GM21529 (cell line): ENCODE results near the gene LDAH.

Experiments used
- ATAC-seq: cut with Tn5 transposase; IDR thresholded peaks from one replicate; pipeline ENCODE4 v1.9.1; 2021; ENCODE audit not compliant: unreplicated experiment

LDAH gene

DNA sequence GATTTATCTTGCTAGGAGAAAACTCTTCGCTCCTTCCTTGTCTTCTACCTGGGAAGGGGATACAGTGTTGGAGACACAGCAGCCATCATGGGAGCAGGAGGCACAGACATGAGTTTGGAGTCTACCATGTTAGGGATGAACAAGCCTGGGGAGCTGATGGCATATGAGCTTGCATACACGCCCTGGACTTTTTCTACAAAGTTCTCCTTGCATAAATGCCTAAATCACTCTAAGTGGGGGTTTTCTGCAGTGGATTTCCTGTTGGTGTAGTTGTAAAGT lies 168.4 kb downstream of the LDAH start:
- ATAC-seq: no peak

DNA sequence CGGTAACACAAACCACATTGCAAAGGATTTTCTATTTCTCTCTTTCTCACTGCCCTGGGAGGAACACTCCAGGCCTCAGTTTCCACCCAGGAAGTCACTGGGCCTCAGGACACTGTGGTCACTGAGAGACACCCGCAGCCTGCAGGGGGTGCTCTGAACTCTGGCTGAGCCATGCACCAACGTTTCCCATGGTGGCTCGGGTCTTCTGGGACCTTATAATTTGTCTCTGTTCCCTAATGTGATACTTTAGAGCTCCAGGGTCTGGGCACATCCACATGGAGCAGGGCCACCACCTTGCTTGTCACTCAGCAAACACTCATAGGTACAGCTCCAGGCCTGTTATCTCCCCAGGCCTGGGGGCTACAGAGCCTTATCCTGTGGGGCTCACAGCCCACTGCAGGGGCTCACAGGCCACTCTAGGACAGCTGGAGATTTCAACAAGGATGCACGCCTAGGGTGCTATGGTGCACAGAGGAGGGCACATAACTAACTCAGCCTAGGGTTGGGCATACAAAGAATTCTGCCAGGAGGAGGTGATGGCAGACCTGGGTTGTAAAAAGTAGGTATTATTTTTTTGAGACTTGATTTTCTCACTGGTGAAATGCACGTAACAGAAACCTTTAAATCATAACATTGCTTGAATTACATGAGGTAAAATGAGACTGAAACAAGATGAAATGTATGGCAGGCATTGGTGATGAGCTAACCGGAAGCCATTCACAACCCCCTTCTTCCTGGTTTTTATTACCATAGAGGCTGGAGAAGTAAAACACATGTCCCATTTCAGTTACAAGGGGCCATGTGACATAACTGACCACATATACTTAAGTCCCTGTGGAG lies 169.0 kb downstream of the LDAH start:
- no peak for ATAC-seq

DNA sequence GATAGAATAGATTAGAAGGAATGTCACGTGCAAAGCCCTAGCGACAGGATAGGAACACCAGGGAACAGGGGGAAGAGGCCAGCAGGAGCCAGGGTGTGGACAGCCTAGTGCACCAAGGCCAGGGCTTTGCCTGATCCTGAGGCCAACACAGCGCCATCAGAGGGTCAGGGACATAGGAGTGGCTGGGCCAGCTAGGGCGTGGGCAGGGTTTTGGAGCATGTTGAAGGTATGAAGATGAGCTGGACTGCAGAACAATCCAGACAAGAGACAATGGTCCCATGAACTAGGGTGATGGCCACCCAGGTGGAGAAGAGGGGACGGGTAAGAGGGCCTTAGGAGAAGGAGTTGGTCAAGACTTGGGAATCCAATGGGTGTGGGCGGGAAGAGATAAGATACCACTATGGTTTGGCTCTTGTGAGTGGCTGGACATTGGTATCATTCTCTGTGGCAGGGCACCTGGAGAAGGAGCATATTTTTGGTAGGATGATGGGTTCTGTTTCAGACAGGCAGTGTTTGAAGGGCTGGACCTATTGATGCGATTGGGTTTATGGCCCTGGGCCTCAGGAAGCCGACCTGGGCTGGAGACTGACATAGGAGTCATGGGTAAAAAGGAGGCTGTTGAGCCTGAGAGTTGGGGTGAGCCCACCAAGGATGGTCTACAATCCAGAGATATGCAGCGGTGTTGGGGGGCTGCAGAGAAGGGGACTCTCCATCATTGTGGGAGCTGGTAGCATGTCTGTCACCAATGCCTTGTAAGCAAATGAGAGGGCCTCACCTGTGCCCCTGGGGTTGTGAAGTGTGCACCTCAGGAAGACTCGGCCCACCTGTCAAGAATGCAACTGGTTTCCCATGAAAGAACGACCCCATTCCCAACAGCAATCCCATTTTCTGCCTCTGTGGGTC lies 170.0 kb downstream of the LDAH start:
- ATAC-seq: no peak

DNA sequence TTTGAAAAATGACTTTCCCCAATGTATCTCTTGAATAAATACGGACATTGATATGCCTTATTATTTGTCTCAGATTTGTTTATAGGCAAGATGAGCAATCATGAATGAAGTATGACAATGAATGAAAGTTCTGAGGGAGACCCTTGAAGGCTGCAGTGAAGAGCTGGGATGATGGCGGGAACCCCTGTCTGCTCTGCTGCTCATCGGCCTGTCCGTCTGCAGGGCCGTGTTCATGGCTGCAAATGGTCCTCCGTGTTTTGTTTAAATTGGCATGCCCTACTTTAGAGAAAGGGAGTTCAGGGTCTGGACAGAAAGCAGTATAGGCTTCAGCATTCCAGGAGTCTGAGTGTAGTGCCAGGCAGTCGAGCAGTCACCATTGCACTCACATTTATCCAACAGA lies 170.8 kb downstream of the LDAH start:
- no peak for ATAC-seq

DNA sequence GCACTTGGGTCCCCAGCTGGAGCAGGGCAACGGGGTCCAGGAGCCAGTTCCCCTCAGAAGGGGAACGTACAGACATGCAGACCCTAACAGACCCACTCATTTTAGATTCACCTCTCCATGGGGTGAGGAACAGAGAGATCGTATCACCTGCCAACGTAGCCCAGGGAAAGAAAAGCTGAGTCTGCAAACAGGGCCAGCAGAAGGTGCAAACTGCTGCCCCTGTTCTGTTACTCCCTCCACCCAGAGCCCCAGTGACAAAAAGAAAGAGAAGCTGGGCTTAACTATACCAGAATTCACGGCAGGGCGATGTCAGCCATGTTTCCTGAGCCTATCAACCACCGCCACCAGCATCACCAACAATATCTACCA lies 171.2 kb downstream of the LDAH start:
- ATAC-seq: no peak

DNA sequence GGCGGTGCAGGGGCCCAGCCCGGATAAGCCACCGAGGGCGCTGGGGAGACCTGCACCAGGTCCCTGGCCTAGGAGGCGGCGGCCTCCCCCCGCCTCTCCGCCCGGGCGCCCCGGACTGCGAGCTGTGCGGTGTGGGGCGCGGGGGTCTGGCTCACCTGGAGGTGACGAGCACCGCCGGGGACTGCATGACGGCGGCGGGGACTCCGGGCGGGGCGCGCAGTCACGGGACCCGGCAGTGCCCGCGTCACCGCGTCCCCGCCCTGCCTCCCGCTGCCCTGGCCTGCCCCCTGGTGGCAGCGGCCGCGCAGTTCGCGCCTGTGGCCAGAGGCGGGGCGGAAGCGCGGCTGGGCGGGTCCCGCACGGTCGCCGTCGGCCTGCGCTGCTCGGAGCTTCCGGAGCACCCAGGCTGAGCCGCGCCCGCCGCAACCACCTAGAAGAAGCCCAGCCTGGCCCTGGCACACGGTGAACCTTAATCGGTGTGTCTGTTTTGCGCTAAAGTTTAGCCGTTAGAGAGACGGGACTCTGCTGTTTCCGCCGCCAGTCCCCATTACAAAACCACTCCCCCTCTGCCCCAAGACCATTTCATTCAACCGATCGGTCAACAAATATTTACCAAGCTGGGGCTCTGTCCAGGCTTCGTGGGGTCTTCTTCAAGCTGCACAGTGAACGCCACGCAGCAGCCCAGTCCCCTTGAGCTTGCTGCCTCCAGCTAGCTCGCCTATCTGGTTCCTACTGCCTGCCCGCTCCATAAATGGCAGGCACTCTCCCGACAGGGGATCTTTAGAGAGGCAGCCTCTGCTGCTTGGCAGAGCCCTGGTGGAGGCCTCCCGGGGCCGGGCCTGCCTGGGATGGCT lies 171.8 kb downstream of the LDAH start, which contains the start of gene HS1BP3:
HS1BP3 (minus strand) TSS at position 222 of the 854 bp plus-strand sequence; CDS start at position 187, 35 bp downstream.
- peak; percentile 94 for ATAC-seq

DNA sequence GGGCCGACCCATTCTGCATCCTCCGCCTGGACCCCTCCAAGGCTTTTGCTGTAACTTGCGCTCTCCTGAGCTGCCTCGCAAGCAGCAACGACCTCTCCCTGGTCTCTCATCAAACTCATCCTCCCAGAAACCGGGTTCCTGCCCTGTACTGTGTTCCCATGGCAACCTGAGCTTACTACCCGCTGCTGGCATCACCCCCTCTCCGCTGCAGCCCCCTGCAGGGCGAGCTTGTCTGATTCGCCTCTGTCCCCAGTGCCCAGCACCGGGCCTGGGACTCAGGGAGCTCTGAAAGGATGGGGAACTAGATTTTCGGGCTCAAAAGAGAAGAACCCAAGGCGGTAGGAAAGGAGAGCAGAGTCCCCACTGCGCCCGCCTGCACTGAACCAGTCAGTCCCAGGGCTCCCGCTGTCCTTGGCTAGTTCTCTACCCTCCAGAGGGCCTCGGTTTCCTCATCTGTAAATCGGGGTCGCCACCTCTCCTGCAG lies 172.5 kb downstream of the LDAH start:
- ATAC-seq: peak; percentile 21

DNA sequence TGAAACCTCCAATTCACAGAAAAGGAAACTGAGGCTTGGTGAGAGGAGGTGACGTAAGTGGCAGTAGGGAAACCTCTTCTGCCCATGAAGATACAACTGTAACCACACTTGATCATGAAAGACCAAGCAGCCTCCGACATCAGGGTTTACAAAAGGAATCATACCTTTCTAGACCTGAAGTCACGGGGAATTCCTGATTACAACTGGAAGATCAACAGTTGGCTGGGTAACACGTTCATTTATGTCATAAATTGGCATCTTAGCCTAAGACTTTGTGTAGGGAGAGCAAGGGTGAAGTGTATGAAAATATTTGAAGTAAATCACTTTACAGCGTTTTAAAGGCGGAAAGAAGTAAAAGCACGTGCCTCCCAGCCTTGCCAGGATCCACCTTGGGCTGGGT lies 172.9 kb downstream of the LDAH start:
- ATAC-seq: no peak

DNA sequence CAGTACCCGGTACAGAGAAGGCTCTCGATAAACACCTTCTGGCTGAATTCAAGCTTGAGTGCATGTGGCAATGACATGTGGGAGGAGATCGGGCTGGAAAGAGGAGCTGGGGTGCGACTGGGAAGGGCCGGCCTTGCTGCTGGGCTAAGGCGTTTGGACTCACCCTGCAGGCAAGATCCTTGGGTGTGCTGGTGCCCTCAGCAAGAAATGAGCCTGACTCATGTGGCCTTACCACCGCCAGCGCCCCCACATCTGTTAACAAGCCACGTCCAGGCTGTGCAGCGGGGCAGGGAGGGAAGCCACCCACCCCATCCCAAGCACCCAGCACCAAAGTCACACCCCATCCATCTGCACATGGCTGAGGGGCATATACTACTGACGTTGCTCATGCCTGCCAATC lies 173.3 kb downstream of the LDAH start:
- ATAC-seq: no peak

DNA sequence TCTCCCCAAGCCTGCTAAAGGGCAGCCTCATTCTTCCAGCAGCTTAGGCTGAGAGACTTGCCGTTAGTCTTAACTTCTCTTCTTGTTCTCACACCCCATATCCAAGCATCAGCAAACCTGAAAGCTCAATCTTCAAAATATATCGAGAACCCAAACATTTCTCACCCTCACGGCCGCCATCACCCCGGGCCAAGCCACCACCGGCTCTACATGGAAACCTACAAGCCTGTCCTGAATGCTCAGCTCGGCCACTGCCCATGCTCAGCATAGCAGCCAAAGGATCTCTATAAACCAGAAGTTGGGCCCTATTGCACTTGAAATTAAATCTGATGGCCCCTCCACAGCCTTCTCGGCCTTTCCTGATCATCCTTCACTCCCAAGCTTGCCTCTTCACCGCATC lies 174.1 kb downstream of the LDAH start:
- no peak for ATAC-seq

DNA sequence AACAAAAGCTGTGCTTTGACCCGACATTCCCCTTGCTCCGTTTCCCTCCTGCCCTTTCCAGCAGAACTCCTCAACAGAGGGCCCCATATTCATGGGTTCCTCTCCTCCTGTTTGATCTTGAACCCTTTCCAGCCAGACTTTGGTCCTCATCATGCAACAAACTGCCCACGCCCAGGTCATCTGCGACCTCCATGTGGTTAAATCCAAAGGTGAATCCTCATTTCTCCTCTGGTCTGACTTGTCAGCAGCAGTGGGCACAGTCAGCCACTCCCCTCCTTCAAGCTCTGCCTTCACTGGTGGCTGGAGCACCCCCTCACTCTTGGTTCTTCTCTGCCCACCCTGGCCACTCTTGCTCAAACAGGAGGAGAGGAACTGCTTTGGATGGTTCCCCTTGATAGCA lies 174.7 kb downstream of the LDAH start:
- no peak for ATAC-seq

DNA sequence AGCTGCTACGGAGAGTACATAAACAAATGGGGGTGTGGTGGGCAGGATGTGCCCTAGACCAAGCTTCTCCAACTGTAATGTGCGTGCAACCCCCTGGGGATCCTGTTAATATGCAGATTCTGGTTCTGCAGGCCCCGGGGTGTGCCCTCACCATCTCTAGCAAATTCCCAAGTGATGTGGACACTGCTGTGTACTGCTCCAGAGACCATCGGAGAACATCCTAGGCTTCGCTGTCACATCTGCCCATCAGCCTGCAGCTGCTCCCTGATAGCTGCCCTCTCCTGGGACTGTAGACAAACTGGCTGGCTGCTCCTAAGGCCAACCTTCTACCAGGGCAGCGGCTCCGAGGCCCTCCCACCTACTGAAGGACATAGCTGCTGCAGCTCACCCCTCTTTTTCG lies 175.2 kb downstream of the LDAH start:
- ATAC-seq: no peak

DNA sequence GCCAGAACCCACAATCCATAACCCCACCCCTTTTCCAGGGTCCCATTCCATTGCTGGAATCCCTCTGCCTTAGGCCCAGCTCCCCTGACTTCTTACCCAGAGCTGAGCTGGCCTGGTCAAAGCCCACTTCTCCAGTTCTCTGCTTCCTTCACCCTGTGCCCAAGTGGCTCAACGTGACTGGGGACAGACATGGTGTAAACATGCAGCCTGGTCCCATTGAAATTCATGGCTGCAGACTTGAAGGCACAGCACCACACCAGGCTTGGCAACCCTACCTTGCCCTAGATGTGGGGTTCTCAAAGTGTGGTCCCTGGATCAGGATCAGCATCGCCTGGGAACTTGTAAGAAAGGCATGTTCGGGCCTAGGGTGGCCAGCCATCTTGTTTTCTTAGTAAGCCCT lies 175.7 kb downstream of the LDAH start:
- ATAC-seq: no peak

DNA sequence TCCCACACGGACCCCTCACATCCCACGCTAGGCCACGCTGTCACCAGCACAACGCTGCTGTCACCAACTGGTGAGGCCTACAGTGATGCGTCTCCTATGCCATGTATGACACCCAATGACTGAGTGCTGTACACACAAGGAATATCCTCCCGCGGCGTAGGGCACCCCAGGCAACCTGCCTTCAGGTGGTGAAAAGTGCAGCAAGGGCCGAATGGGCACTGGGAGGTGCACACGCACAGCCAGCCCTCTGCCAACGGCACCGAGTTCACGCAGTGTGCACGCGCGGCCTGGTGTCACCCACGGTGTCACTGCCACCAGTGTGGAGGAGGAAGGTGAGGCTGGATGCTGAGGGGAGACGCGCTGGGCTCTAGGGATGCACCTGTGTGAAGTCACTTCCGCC lies 176.5 kb downstream of the LDAH start:
- ATAC-seq: no peak

DNA sequence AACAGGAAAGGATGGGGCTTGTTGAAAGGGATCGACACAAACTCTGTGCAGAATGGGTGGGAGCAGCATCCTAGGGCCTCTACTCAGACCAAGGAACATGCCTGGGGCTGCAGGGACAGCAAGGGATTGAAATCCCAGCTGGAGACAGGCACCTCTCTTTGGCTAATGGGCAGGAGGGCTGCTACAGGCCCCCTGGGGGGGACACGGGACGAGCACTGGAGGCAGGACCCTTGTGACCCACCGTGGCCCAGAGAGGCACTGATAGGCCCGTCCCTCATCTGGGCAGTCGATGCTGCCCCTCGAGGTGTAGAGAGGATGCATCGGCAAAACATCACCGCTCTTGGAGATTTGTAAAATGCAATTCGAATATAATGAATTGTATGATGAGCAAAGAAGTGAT lies 177.1 kb downstream of the LDAH start:
- no peak for ATAC-seq

DNA sequence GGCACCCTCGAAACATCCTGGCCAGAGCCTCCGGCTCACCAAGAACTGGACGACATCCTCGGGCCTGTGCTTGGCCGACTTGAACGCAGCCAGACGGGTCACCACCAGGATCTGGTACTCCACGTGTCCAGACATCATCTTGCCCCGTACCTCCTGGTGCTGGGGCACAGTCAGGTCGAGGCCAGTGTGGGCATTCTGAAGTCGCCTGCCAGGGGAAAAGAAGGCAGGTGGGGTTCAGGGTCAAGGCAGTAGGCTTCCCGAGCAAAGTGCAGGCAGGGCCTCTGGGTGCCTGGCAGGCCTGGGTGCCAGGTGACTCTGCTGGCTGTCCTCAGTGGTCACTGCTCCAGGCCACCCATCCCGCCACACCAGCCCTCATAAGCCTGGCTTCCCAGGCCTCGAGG lies 177.6 kb downstream of the LDAH start:
- no peak for ATAC-seq

DNA sequence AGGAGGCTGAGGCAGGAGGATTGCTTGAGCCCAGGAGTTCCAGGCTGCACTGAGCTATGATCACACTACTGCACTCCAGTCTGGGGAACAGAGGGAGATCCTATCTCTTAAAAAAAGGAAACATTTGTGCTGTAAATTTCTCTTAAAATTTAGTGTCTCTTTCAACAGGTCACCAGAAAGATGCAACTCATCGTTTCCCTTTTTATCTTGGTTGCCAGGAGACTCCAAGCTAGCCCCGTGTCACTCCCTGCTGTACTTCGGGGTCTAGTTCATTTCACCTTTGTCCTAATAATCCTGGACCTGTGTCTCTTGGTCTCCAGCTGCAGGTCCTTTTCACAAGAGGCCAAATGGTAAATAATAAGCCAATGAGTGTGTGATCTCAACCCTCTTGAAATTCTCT lies 179.1 kb downstream of the LDAH start:
- ATAC-seq: no peak

DNA sequence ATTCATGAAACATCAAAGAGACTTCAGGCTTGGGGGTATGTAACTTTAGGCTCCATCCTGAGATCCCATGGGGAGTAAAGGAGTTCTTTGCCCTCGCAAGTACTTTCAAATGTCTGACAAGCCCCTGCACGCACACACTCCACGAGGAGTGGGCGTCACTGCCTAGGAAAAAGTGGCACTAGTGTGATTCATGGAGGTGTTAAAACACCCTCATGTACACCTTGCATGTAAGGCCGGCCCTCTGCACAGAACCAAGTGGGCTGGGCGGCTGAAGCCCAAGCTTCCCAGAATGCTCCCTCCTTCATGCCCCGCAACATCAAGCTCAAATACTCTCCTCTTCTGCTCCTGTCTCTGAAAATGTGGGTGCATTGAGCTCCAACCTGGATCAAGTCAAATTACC lies 179.8 kb downstream of the LDAH start:
- no peak for ATAC-seq

DNA sequence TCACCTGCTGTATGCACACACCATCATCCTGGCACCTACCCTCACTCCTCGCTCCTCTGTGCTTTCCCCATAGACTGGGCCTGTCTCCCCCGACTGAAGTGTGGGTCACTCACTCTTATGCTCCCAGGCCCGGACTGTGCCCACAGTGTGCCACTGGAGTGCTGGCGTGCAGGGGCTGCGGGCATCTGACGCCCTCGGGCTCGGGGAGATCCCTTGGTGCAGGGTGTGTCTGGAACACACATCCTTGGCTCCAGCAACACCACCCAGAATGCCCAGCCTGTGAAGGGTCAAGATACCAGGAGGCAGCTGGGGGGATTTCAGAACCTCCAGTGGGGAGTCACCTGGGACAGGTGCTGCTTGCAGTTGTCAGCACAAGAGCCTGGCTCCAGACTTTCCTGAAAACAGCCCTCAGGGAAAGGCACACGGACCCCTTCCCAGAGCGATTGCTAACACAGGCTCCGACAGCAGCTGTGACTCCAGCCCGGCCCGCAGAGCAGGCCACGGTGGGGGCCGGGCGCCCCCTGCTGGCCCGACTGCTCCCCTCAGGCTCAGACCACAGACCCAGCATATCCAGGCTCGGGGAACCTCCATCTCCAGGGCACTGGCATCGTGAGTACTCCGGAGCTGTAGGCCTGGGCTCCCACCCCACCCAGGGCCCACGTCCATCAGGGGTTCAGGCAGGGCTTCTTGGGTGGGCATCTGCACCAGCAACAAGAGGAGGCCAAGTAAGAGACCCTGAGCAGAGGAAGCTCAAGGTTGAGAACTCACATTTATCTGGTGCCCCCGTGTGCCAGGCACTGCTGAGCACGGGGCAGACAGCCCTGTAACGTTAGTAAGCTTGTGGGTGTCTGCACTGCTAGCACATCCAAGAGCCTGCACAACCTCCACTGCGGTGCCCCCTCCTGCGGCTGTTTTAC lies 180.6 kb downstream of the LDAH start:
- ATAC-seq: peak; percentile 97
